Keratinocyte (primary cell): ENCODE measurements around the gene CTIF.

Experiments
- CTCF ChIP-seq, 3 experiments: IDR thresholded peaks in 1 of 3; conservative IDR thresholded peaks in 1 of 3; optimal IDR thresholded peaks in 1 of 3; 2 replicates in 2 of 3; 3 replicates in 1 of 3; pipeline versions ENCODE3 to v1.5.1; 2011; ENCODE audit warnings: low read length in 3 of 3, mild to moderate bottlenecking in 3 of 3, moderate library complexity in 2 of 3, control low read depth in 1 of 3, inconsistent platforms in 1 of 3; ENCODE audit not compliant: insufficient read depth in 2 of 3; ENCODE audit errors: extremely low read depth in 1 of 3
- EZH2 ChIP-seq: IDR thresholded peaks from one replicate; pipeline ENCODE4 v1.6.1; 2012; ENCODE audit warnings: inconsistent platforms, mild to moderate bottlenecking, low read length, moderate library complexity

GRCh38 chr18:48779462-48779861 is 240.6 kb downstream of the CTIF start:
- TF ChIP-seq CTCF (optimal IDR thresholded peaks at IDR 0.05 in 1 of 3, IDR thresholded peaks at IDR 0.05 in 1 of 3, conservative IDR thresholded peaks at IDR 0.05 in 1 of 3; ENCODE audit: extremely low read depth in 1 of 3, insufficient read depth in 2 of 3, low read length in 3 of 3), result no peak
- TF ChIP-seq EZH2, result no peak
